MM.1S (cell line): ENCODE data around the gene PPP1CC.

Experiments used
- DNase-seq: peaks from one replicate; pipeline ENCODE4 v3.0.0-alpha.2; 2015
- H2AFZ ChIP-seq: fragments of 300-600 bp; sonication (generic); 2 replicates; pipeline ENCODE4 v1.6.0; 2016; ENCODE audit warnings: antibody characterized with exemption, low read length
- H3F3A ChIP-seq: fragments of 300-600 bp; sonication (generic); 2 replicates; pipeline ENCODE4 v1.6.1; 2016; ENCODE audit warnings: mild to moderate bottlenecking, antibody characterized with exemption, low read length, moderate library complexity, mixed read lengths; ENCODE audit not compliant: insufficient read depth
- H3K27ac ChIP-seq: fragments of 300-600 bp; sonication (generic); 2 replicates; pipeline ENCODE4 v1.5.1; 2016; ENCODE audit warnings: mild to moderate bottlenecking, low read length
- H3K27me3 ChIP-seq: fragments of 300-600 bp; sonication (generic); replicated peaks from 2 replicates; pipeline ENCODE4 v1.6.0; 2016; ENCODE audit warnings: low read length; ENCODE audit not compliant: insufficient read depth
- H3K36me3 ChIP-seq: fragments of 300-600 bp; sonication (generic); replicated peaks from 2 replicates; pipeline ENCODE4 v1.6.1; 2016; ENCODE audit warnings: mild to moderate bottlenecking, low read length, mixed read lengths; ENCODE audit not compliant: insufficient read depth
- H3K4me1 ChIP-seq: fragments of 300-600 bp; sonication (generic); 2 replicates; pipeline ENCODE4 v1.6.1; 2016; ENCODE audit warnings: low read length, mixed read lengths
- H3K4me2 ChIP-seq: fragments of 300-600 bp; sonication (generic); 2 replicates; pipeline ENCODE4 v1.6.0; 2016; ENCODE audit warnings: low read depth, low read length
- H3K4me3 ChIP-seq: fragments of 300-600 bp; sonication (generic); 2 replicates; pipeline ENCODE4 v1.5.1; 2016; ENCODE audit warnings: low read length, mixed read lengths
- H3K79me2 ChIP-seq: fragments of 300-600 bp; sonication (generic); 2 replicates; pipeline ENCODE4 v1.6.1; 2016; ENCODE audit warnings: mixed run types, low read length, mixed read lengths
- H3K9ac ChIP-seq: fragments of 300-600 bp; sonication (generic); 2 replicates; pipeline ENCODE4 v1.6.1; 2016; ENCODE audit warnings: low read length, mixed read lengths
- H3K9me2 ChIP-seq: fragments of 300-600 bp; sonication (generic); replicated peaks from 2 replicates; pipeline ENCODE4 v1.6.1; 2016; ENCODE audit warnings: mild to moderate bottlenecking, low read length, mixed read lengths; ENCODE audit not compliant: insufficient read depth
- H3K9me3 ChIP-seq: fragments of 300-600 bp; sonication (generic); replicated peaks from 2 replicates; pipeline ENCODE4 v1.6.1; 2016; ENCODE audit warnings: mild to moderate bottlenecking, low read length, mixed read lengths; ENCODE audit not compliant: insufficient read depth
- H4K20me1 ChIP-seq: fragments of 300-600 bp; sonication (generic); 2 replicates; pipeline ENCODE4 v1.6.1; 2016; ENCODE audit warnings: mild to moderate bottlenecking, low read length, moderate library complexity, mixed read lengths; ENCODE audit not compliant: insufficient read depth
- EZH2 ChIP-seq: fragments of 300-600 bp; sonication (generic); optimal IDR thresholded peaks from 2 replicates; pipeline ENCODE3; 2017; ENCODE audit warnings: low read depth, mild to moderate bottlenecking, antibody characterized with exemption, low read length, mixed read lengths
- EZH2phosphoT487 ChIP-seq: fragments of 300-600 bp; sonication (generic); IDR thresholded peaks from 2 replicates; pipeline ENCODE4 v1.6.1; 2018; ENCODE audit warnings: antibody characterized with exemption, low read length
- TF ChIP-seq, protein P1 (sequence below): fragments of 300-600 bp; sonication (generic); IDR thresholded peaks from 2 replicates; pipeline ENCODE4 v1.5.1; 2016; ENCODE audit warnings: antibody characterized with exemption, low read length, mixed read lengths

Gene PPP1CC

DNA sequence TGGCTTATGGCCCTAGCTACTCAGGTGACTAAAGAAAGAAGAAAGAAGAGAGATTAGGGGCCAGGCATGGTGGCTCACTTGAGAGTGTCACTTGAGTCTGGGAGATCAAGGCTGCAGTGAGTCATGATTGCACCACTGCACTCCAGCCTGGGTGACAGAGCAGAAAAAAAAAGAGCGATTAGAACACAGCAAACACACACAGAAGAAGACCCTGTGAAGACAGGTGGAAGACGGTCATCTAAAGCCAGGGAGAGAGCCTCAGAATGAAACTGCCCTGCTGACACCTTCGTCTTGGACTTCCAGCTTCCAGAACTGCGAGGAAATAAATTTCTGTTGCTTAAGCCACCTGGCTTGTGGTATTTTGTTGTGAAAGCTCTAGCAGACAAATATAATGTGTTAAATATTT is 17.5 kb upstream of the PPP1CC start:
- Histone ChIP-seq H3K9ac (no peak overlapping the region), H3K4me1 (no peaks in the 10 kb centered on the region), H2AFZ (no peak overlapping the region), H3K9me2 (no peaks in the 10 kb centered on the region), H3K79me2 (no peaks in the 10 kb centered on the region), H3K9me3 (no peaks in the 10 kb centered on the region), H4K20me1 (no peaks in the 10 kb centered on the region), H3K36me3 (no peaks in the 10 kb centered on the region), H3F3A (no peaks in the 10 kb centered on the region), H3K4me2 (no peak overlapping the region), H3K27me3 (no peaks in the 10 kb centered on the region), H3K4me3 (no peak overlapping the region), H3K27ac (no peak overlapping the region)
- TF ChIP-seq, protein P1, sequence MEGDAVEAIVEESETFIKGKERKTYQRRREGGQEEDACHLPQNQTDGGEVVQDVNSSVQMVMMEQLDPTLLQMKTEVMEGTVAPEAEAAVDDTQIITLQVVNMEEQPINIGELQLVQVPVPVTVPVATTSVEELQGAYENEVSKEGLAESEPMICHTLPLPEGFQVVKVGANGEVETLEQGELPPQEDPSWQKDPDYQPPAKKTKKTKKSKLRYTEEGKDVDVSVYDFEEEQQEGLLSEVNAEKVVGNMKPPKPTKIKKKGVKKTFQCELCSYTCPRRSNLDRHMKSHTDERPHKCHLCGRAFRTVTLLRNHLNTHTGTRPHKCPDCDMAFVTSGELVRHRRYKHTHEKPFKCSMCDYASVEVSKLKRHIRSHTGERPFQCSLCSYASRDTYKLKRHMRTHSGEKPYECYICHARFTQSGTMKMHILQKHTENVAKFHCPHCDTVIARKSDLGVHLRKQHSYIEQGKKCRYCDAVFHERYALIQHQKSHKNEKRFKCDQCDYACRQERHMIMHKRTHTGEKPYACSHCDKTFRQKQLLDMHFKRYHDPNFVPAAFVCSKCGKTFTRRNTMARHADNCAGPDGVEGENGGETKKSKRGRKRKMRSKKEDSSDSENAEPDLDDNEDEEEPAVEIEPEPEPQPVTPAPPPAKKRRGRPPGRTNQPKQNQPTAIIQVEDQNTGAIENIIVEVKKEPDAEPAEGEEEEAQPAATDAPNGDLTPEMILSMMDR = no peak
- TF ChIP-seq EZH2phosphoT487 = no peak
- TF ChIP-seq EZH2 = no peak
- DNase-seq = no peak

DNA sequence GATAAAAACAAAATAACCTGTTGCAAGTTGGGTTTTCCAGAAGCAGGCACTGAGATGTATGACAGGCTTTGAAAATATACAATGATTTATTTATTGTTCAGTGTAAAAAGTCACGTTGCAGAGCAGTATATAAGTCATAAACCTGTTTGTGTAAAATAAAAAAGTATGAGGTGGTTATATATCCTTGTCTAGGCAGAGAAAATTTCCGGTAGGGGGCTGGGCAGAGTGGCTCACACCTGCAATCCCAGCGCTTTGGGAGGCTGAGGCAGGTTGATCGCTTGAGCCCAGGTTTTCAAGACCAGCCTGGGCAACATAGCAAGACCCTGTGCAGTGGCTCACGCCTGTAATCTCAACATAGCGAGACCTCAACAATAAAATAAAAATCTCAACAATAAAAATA is 16.2 kb upstream of the PPP1CC start:
- Histone ChIP-seq H3K9me2 (no peaks in the 10 kb centered on the region), H3K27ac (no peak overlapping the region), H3K4me3 (no peak overlapping the region), H3K9ac (no peak overlapping the region), H3K4me1 (no peaks in the 10 kb centered on the region), H4K20me1 (no peaks in the 10 kb centered on the region), H3K27me3 (no peaks in the 10 kb centered on the region), H3K36me3 (no peaks in the 10 kb centered on the region), H3K4me2 (no peak overlapping the region), H3F3A (no peaks in the 10 kb centered on the region), H3K9me3 (no peaks in the 10 kb centered on the region), H3K79me2 (no peaks in the 10 kb centered on the region), H2AFZ (no peak overlapping the region)
- no peak for DNase-seq
- no peak for TF ChIP-seq EZH2
- TF ChIP-seq, protein P1 = no peak
- no peak for TF ChIP-seq EZH2phosphoT487

DNA sequence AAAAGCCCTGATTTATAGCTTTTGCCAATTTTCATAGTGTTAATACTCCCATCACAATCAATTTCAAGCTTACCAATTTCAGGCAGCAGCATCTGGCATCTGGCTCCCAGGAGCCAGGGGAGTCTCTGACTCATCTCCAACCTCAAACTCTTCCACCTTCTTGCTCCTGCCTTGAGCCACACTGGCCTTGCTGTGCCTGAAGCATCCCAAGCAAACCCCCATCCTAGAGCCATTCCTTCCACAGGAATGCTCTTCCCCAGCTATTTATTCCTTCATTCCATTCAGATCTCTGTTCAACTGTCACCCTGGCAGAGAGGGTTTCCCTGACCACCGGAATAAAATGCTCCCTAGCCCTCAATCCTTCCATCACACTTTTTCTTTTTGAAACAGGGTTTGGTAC is 13.9 kb upstream of the PPP1CC start:
- Histone ChIP-seq H3K4me1 (no peaks in the 10 kb centered on the region), H4K20me1 (no peaks in the 10 kb centered on the region), H3K9ac (no peak overlapping the region), H3K79me2 (no peaks in the 10 kb centered on the region), H3K9me2 (no peaks in the 10 kb centered on the region), H3K9me3 (no peaks in the 10 kb centered on the region), H2AFZ (no peak overlapping the region), H3K27ac (no peak overlapping the region), H3F3A (no peaks in the 10 kb centered on the region), H3K4me2 (no peak overlapping the region), H3K36me3 (no peaks in the 10 kb centered on the region), H3K4me3 (no peak overlapping the region), H3K27me3 (no peaks in the 10 kb centered on the region)
- DNase-seq = no peak
- TF ChIP-seq EZH2 (no peak), EZH2phosphoT487 (no peak)
- TF ChIP-seq, protein P1 = no peak
